Activated T-helper 2 cell treated with anti-CD3 and anti-CD28 coated beads, Interferon-gamma antibody, Interleukin-2, Interleukin-4, amounts not matched to agents 10 μg/mL and 5 μg/mL and 100 μg/mL, durations not matched to agents 14 hours and 24 hours and 36 hours (primary cell): ENCODE data around the gene CCNJL. TPM values are rescaled to one million over a fixed set of nuclear protein-coding genes. Genes with fewer than 3 reads are reported as not detected.

Source experiments
- DNase-seq: peaks from one replicate; pipeline ENCODE4 v3.0.0; 2021; ENCODE audit warnings: low spot score
- H3K27ac Mint-ChIP-seq: one replicate; pipeline ENCODE4 v1.8.0; 2021; ENCODE audit warnings: mixed read lengths
- H3K27me3 Mint-ChIP-seq: one replicate; pipeline ENCODE4 v1.8.0; 2021; ENCODE audit warnings: low read depth, mixed read lengths
- H3K36me3 Mint-ChIP-seq: one replicate; pipeline ENCODE4 v1.8.0; 2021; ENCODE audit warnings: low read depth, mixed read lengths
- H3K4me1 Mint-ChIP-seq: one replicate; pipeline ENCODE4 v1.8.0; 2021; ENCODE audit warnings: low read depth, mixed read lengths
- H3K4me3 Mint-ChIP-seq: one replicate; pipeline ENCODE4 v1.8.0; 2021; ENCODE audit warnings: low read depth, mild to moderate bottlenecking, moderate library complexity, mixed read lengths
- H3K9me3 Mint-ChIP-seq: one replicate; pipeline ENCODE4 v1.8.0; 2021; ENCODE audit warnings: mixed read lengths
- intact Hi-C: fragments of 100-400 bp; cut with micrococcal nuclease; formaldehyde crosslinking; loops from one replicate; pipeline ENCODE4 v1.15.1; 2023
- total RNA-seq: library from RNA; stranded (reverse); gene quantifications from 2 replicates; pipeline ENCODE4 v1.2.3, GENCODE V29; 2022

Gene CCNJL
- total RNA-seq, 1 donor from 2014 or later: not detected

- no peaks in the 10 kb centered on the region for H3K27me3 Mint-ChIP-seq
- no peaks in the 10 kb centered on the region for H3K36me3 Mint-ChIP-seq
- H3K4me1 Mint-ChIP-seq: no peaks in the 10 kb centered on the region
- no peak for DNase-seq
- no peak overlapping the region for H3K27ac Mint-ChIP-seq
- no peaks in the 10 kb centered on the region for H3K9me3 Mint-ChIP-seq
- intact Hi-C loops: no loop called here
- H3K4me3 Mint-ChIP-seq: no peak overlapping the region
Measured at GRCh38 chr5:160280384-160281095, 31.8 kb downstream of the CCNJL start.

GRCh38 chr5:160278343-160278742 is 34.0 kb downstream of the CCNJL start:
- no peaks in the 10 kb centered on the region for H3K36me3 Mint-ChIP-seq
- no peak overlapping the region for H3K4me3 Mint-ChIP-seq
- peaks cover 4% of the 10 kb centered on the region for H3K4me1 Mint-ChIP-seq
- no peak for DNase-seq
- H3K27ac Mint-ChIP-seq: no peak overlapping the region
- H3K9me3 Mint-ChIP-seq: no peaks in the 10 kb centered on the region
- no peaks in the 10 kb centered on the region for H3K27me3 Mint-ChIP-seq
- intact Hi-C loops: no loop called here

- Mint-ChIP-seq H3K27me3 (peaks cover 4% of the 10 kb centered on the region), H3K4me1 (peaks cover 8% of the 10 kb centered on the region), H3K27ac (no peak overlapping the region), H3K4me3 (no peak overlapping the region), H3K9me3 (no peaks in the 10 kb centered on the region), H3K36me3 (no peaks in the 10 kb centered on the region)
- no peak for DNase-seq
- intact Hi-C loops: no loop called here
Measured at GRCh38 chr5:160274483-160274931, 37.9 kb downstream of the CCNJL start.

DNA sequence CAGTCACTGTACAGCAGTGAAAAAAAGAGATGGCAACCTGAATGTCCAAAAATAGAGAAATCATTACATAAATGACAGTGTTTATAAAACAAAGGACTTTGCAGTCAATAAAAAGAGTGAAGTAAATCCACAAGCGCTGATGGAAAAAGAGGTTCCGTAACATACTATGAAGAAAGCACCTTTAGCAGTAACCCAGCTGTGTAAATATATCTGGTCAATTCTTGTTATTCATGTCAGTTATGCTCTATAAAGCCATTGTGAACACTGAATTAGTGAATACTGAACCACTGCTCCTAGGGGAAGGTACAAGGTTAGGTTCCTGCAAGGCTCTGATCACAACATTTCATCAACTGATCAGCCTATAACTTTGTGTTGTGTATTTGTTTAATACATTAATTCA is 39.5 kb downstream of the CCNJL start:
- H3K9me3 Mint-ChIP-seq: no peaks in the 10 kb centered on the region
- H3K36me3 Mint-ChIP-seq: no peaks in the 10 kb centered on the region
- intact Hi-C loops: no loop called here
- no peak overlapping the region for H3K27ac Mint-ChIP-seq
- peaks cover 8% of the 10 kb centered on the region for H3K4me1 Mint-ChIP-seq
- peaks cover 4% of the 10 kb centered on the region for H3K27me3 Mint-ChIP-seq
- no peak overlapping the region for H3K4me3 Mint-ChIP-seq
- no peak for DNase-seq

DNA sequence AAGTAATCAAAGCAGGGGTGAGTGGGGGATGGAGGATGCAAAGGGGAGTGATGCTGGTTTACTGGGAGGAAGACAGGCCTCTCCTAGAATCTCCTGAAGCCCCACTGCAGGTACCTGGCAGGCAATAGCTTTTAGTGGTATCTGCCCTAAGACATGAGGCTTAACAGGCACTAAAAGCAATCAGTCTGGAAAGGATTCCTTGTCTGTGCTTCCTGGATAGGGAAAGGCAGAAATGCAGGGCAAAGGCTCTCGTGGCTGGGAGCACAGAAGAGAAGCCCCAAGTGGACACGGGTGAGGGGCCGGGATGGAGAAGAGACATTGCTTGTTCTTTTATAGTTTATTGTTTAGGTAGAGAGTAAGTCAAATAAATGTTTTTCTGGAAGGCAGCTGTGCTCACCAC is 40.1 kb downstream of the CCNJL start:
- H3K4me1 Mint-ChIP-seq: peaks cover 8% of the 10 kb centered on the region
- no peak overlapping the region for H3K27ac Mint-ChIP-seq
- H3K36me3 Mint-ChIP-seq: no peaks in the 10 kb centered on the region
- peaks cover 4% of the 10 kb centered on the region for H3K27me3 Mint-ChIP-seq
- DNase-seq: no peak
- H3K4me3 Mint-ChIP-seq: no peak overlapping the region
- no peaks in the 10 kb centered on the region for H3K9me3 Mint-ChIP-seq
- intact Hi-C loops: no loop called here

DNA sequence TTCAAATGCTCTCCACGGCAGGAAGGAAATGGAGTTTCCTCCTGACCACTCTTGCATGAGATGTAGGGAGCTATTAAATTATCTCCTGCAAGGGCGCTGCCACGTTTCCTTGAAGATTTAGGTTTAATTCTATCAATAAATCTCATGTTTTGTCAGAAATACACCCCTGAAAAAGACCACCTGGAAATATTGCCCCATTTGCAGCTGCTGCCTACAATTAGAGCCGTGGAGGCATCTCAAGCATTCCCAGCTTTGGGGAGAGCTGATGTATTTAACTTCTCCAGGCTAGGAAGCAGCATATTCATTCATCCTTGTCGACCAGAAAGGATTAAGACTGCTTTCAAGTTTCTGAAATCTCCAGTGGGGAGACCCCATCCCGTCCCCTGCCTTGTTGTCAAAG is 40.5 kb downstream of the CCNJL start:
- no peaks in the 10 kb centered on the region for H3K36me3 Mint-ChIP-seq
- no peak overlapping the region for H3K27ac Mint-ChIP-seq
- peaks cover 4% of the 10 kb centered on the region for H3K27me3 Mint-ChIP-seq
- intact Hi-C loops: no loop called here
- DNase-seq: no peak
- H3K9me3 Mint-ChIP-seq: no peaks in the 10 kb centered on the region
- no peak overlapping the region for H3K4me3 Mint-ChIP-seq
- H3K4me1 Mint-ChIP-seq: peaks cover 8% of the 10 kb centered on the region

DNA sequence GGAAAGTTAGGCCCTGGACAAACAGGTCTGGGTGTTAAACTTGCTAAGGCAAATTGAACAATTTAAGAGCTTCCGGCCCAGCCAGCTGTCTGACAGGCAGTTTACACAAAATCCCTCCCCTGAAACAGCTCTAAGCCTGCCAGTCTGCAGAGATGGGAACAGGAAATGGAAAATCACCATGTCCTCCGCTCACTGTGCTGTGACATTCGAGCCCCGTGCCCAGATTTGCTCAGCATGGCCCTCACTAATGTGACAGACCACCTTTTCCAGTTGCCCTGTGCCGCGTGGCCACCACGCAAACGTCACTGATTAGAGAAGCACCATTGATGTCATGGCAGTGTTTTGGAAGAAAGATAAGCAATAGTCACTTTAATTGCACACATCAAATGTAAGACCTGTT is 41.0 kb downstream of the CCNJL start:
- Mint-ChIP-seq H3K4me3 (no peak overlapping the region), H3K9me3 (no peaks in the 10 kb centered on the region), H3K27ac (no peak overlapping the region), H3K4me1 (peaks cover 8% of the 10 kb centered on the region), H3K36me3 (no peaks in the 10 kb centered on the region), H3K27me3 (peaks cover 4% of the 10 kb centered on the region)
- intact Hi-C loops: no loop called here
- DNase-seq: no peak

DNA sequence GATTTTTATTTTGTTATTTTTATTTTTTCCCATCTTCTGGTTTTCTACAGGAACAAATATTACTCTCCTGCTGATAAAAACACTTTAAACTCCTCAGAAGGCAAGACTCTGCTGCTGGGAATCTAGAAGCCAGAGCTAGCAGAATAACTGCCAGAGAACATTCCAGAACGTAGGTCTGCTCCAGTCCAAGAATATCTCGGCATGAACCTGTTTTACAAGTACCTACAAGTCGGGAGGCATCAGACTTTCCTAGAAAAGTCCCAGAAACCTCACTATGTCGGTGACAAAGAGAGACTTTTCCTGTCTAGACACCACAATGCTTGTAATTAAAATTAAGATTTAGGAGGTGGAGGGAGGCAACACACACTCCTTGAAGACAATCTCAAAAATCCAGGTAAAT is 41.7 kb downstream of the CCNJL start:
- H3K36me3 Mint-ChIP-seq: no peaks in the 10 kb centered on the region
- intact Hi-C loops: no loop called here
- H3K4me3 Mint-ChIP-seq: no peak overlapping the region
- peaks cover 8% of the 10 kb centered on the region for H3K4me1 Mint-ChIP-seq
- H3K9me3 Mint-ChIP-seq: no peaks in the 10 kb centered on the region
- H3K27me3 Mint-ChIP-seq: peaks cover 4% of the 10 kb centered on the region
- DNase-seq: no peak
- no peak overlapping the region for H3K27ac Mint-ChIP-seq

DNA sequence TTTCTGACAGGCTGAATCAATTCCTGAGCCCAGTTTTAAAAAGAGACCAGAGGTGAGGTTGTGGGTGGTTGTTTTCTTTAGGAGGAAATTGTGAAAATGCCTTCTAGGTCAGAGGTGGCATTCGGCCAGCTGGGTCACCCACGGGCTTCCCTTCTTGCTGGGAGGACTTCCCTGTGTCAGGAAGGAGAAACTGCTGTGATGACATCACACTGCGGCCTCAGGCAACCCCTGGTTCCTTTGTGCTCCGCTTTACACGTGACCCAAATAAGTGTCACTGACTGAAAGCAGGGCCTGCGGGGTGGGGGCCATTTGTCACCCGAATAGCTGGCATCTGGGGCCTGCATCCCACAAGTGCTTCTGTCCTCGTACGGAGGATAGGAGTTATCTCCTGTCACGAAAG is 43.3 kb downstream of the CCNJL start:
- Mint-ChIP-seq H3K36me3 (no peaks in the 10 kb centered on the region), H3K27me3 (peaks cover 4% of the 10 kb centered on the region), H3K9me3 (no peaks in the 10 kb centered on the region), H3K27ac (no peak overlapping the region), H3K4me1 (peaks cover 4% of the 10 kb centered on the region), H3K4me3 (no peak overlapping the region)
- DNase-seq: no peak
- intact Hi-C loops: no loop called here

DNA sequence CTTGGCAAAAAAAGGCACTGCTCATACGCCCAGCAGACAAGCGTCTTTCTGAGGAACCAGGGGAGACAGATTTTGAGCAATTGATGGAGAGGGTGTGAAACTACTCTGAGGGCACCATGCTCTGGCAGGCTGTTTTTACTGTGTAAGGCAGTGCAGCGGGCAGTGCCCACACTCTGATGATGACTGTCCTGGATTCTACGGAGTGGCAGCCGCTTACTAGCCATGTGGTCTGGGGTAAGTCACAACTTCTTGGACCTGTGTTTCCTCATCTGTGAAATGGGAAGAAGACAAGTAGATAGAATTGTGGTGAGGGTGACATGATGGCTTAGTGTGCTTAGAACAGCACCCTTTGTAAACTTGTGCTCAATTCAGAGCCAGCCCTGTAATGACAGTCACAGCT is 44.2 kb downstream of the CCNJL start:
- H3K4me1 Mint-ChIP-seq: peaks cover 4% of the 10 kb centered on the region
- no peaks in the 10 kb centered on the region for H3K9me3 Mint-ChIP-seq
- intact Hi-C loops: no loop called here
- no peaks in the 10 kb centered on the region for H3K36me3 Mint-ChIP-seq
- DNase-seq: no peak
- H3K4me3 Mint-ChIP-seq: no peak overlapping the region
- peaks cover 9% of the 10 kb centered on the region for H3K27me3 Mint-ChIP-seq
- no peak overlapping the region for H3K27ac Mint-ChIP-seq

- H3K4me1 Mint-ChIP-seq: peaks cover 4% of the 10 kb centered on the region
Measured at GRCh38 chr5:160266752-160267345, 45.5 kb downstream of the CCNJL start.

GRCh38 chr5:160266044-160266443 is 46.3 kb downstream of the CCNJL start:
- no peak for DNase-seq
- H3K4me3 Mint-ChIP-seq: no peak overlapping the region
- H3K36me3 Mint-ChIP-seq: no peaks in the 10 kb centered on the region
- no peaks in the 10 kb centered on the region for H3K9me3 Mint-ChIP-seq
- intact Hi-C loops: no loop called here
- peaks cover 7% of the 10 kb centered on the region for H3K27me3 Mint-ChIP-seq
- no peaks in the 10 kb centered on the region for H3K4me1 Mint-ChIP-seq
- no peak overlapping the region for H3K27ac Mint-ChIP-seq

More at GRCh38 chr5:160266752-160267345, 45.5 kb downstream of the CCNJL start:
- intact Hi-C loops: no loop called here
- no peaks in the 10 kb centered on the region for H3K36me3 Mint-ChIP-seq
- peaks cover 11% of the 10 kb centered on the region for H3K27me3 Mint-ChIP-seq
- no peak overlapping the region for H3K4me3 Mint-ChIP-seq
- H3K9me3 Mint-ChIP-seq: no peaks in the 10 kb centered on the region
- H3K27ac Mint-ChIP-seq: no peak overlapping the region
- no peak for DNase-seq

DNA sequence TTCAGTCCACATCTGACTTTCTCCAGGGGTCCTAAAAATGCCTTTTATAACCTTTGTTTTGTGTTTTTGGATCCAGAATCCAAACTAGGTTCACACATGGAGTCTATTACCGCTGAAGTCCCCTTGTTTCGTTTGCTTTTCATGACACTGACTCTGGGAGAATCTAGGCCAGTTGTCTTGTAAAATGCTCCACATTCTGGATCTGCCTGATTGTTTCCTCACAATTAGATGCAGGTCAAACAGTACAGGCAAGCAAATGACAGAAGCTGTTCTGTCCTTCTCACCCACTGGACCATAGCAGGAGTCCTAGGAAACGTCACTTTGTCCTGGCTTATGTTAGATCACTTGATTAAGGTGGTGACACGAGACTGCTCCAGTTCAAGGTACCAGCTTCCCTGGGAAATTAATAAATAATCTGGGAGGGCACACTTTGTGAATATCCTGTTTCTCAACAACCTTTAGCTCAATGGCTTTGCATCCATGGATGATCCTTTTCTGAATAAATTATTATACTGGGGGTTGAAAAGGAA is 49.0 kb downstream of the CCNJL start:
- Mint-ChIP-seq H3K4me3 (no peak overlapping the region), H3K27ac (no peak overlapping the region), H3K36me3 (no peaks in the 10 kb centered on the region), H3K27me3 (peaks cover 7% of the 10 kb centered on the region), H3K4me1 (no peaks in the 10 kb centered on the region), H3K9me3 (no peaks in the 10 kb centered on the region)
- DNase-seq: no peak
- intact Hi-C loops: no loop called here
